ENCODE measurements around the gene RBCK1. TPM values are rescaled to one million over a fixed set of nuclear protein-coding genes. Genes with fewer than 3 reads are reported as not detected.
"Not testable (repeated sequence)": the region's sequence is repeated elsewhere in the genome, so short reads cannot be mapped to it uniquely, and the experiment has no call there.

RBCK1 gene
- total RNA-seq, 1 experiment from 2014 or later = 26.1 TPM

- Histone ChIP-seq H3K4me3 (no peak overlapping the region), H3K36me3 (no peaks in the 10 kb centered on the region), H3K9me3 (replicated peaks) (no peaks in the 10 kb centered on the region), H3K27me3 (no peaks in the 10 kb centered on the region), H3K27ac (no peak overlapping the region), H3K4me1 (no peaks in the 10 kb centered on the region)
- no peak for DNase-seq
Observed at GRCh38 chr20:370977-371754, 36.9 kb upstream of the RBCK1 start.

GRCh38 chr20:371755-372542, 36.1 kb upstream of the RBCK1 start:
- Histone ChIP-seq H3K4me3 (no peak overlapping the region), H3K27ac (no peak overlapping the region)

GRCh38 chr20:372543-373082, 35.5 kb upstream of the RBCK1 start:
- not testable (repeated sequence) for H3K4me3 ChIP-seq; H3K9me3 ChIP-seq (replicated peaks); H3K36me3 ChIP-seq; H3K27ac ChIP-seq; H3K4me1 ChIP-seq; DNase-seq; H3K27me3 ChIP-seq

More at GRCh38 chr20:371755-372542, 36.1 kb upstream of the RBCK1 start:
- Histone ChIP-seq H3K36me3 (no peaks in the 10 kb centered on the region), H3K4me1 (no peaks in the 10 kb centered on the region), H3K9me3 (replicated peaks) (no peaks in the 10 kb centered on the region), H3K27me3 (no peaks in the 10 kb centered on the region)
- peak; percentile 13 to 32 for DNase-seq

GRCh38 chr20:373171-373890, 34.8 kb upstream of the RBCK1 start:
- Histone ChIP-seq H3K36me3 (no peaks in the 10 kb centered on the region), H3K4me3 (no peak overlapping the region), H3K4me1 (no peaks in the 10 kb centered on the region), H3K9me3 (replicated peaks) (no peaks in the 10 kb centered on the region), H3K27ac (no peak overlapping the region), H3K27me3 (no peaks in the 10 kb centered on the region)
- peak; percentile 64 to 73 for DNase-seq

GRCh38 chr20:375265-375889, 32.7 kb upstream of the RBCK1 start:
- Histone ChIP-seq H3K9me3 (replicated peaks) (no peaks in the 10 kb centered on the region), H3K36me3 (no peaks in the 10 kb centered on the region; the same call in 1 of the 2 replicates), H3K27ac (no peak overlapping the region), H3K4me3 (no peak overlapping the region), H3K27me3 (no peaks in the 10 kb centered on the region), H3K4me1 (no peaks in the 10 kb centered on the region)
- DNase-seq = no peak

- H3K27ac ChIP-seq = no peak overlapping the region
- no peak for DNase-seq
- H3K4me3 ChIP-seq = no peak overlapping the region
- H3K4me1 ChIP-seq = no peaks in the 10 kb centered on the region
- H3K27me3 ChIP-seq = no peaks in the 10 kb centered on the region
- no peaks in the 10 kb centered on the region for H3K9me3 ChIP-seq (replicated peaks)
- no peaks in the 10 kb centered on the region; the same call in 1 of the 2 replicates for H3K36me3 ChIP-seq
Observed at GRCh38 chr20:376089-376488, 32.0 kb upstream of the RBCK1 start.

GRCh38 chr20:376750-377149, 31.3 kb upstream of the RBCK1 start:
- Histone ChIP-seq H3K4me3 (no peak overlapping the region), H3K27ac (no peak overlapping the region), H3K4me1 (no peaks in the 10 kb centered on the region), H3K36me3 (no peaks in the 10 kb centered on the region; the same call in 1 of the 2 replicates), H3K9me3 (replicated peaks) (no peaks in the 10 kb centered on the region), H3K27me3 (no peaks in the 10 kb centered on the region)
- peak in 1 of 2 experiments; percentile 52 for DNase-seq

- not testable (repeated sequence) for DNase-seq; H3K36me3 ChIP-seq; H3K27ac ChIP-seq; H3K4me1 ChIP-seq; H3K27me3 ChIP-seq; H3K9me3 ChIP-seq (replicated peaks); H3K4me3 ChIP-seq
Observed at GRCh38 chr20:377578-377977, 30.5 kb upstream of the RBCK1 start.

- Histone ChIP-seq H3K36me3 (no peaks in the 10 kb centered on the region; the same call in 1 of the 2 replicates), H3K4me3 (no peak overlapping the region), H3K27me3 (no peaks in the 10 kb centered on the region), H3K4me1 (no peaks in the 10 kb centered on the region), H3K27ac (no peak overlapping the region), H3K9me3 (replicated peaks) (no peaks in the 10 kb centered on the region)
- no peak for DNase-seq
Observed at GRCh38 chr20:378961-379336, 29.1 kb upstream of the RBCK1 start.

GRCh38 chr20:380763-381580, 27.1 kb upstream of the RBCK1 start:
- Histone ChIP-seq H3K9me3 (replicated peaks) (no peaks in the 10 kb centered on the region), H3K4me1 (no peaks in the 10 kb centered on the region), H3K27ac (peak overlapping the region; percentile 63), H3K36me3 (no peaks in the 10 kb centered on the region; the same call in 1 of the 2 replicates), H3K27me3 (no peaks in the 10 kb centered on the region), H3K4me3 (peak overlapping the region; percentile 82)
- DNase-seq = peak; percentile 61 to 67

GRCh38 chr20:381581-382290, 26.4 kb upstream of the RBCK1 start:
- Histone ChIP-seq H3K27ac (peak overlapping the region; percentile 63; the same call in 1 of the 2 replicates), H3K9me3 (replicated peaks) (no peaks in the 10 kb centered on the region), H3K4me3 (peak overlapping the region; percentile 82), H3K4me1 (no peaks in the 10 kb centered on the region), H3K36me3 (no peaks in the 10 kb centered on the region; the same call in 1 of the 2 replicates), H3K27me3 (no peaks in the 10 kb centered on the region)
- DNase-seq = peak; percentile 87 to 89

- H3K9me3 ChIP-seq (replicated peaks) = no peaks in the 10 kb centered on the region
- H3K27ac ChIP-seq = no peak overlapping the region
- DNase-seq = no peak
- peak overlapping the region; percentile 82 for H3K4me3 ChIP-seq
- H3K36me3 ChIP-seq = peaks cover 2% of the 10 kb centered on the region; the same call in 1 of the 2 replicates
- no peaks in the 10 kb centered on the region for H3K27me3 ChIP-seq
- no peaks in the 10 kb centered on the region for H3K4me1 ChIP-seq
Observed at GRCh38 chr20:382291-383115, 25.6 kb upstream of the RBCK1 start.
